C4-2B (cell line): Measurements from ENCODE around the gene ROS1.
"Not testable (repeated sequence)": the region's sequence is repeated elsewhere in the genome, so short reads cannot be mapped to it uniquely, and the experiment has no call there.

Experiments
- H3K27ac ChIP-seq: fragments of 450-650 bp; 2 replicates; pipeline ENCODE4 v1.5.1; 2017
- CTCF ChIP-seq: fragments of 450-650 bp; conservative IDR thresholded peaks from 2 replicates; pipeline ENCODE4 v1.5.1; 2017; ENCODE audit warnings: mild to moderate bottlenecking
- ZFX ChIP-seq: fragments of 450-650 bp; IDR thresholded peaks from 2 replicates; pipeline ENCODE4 v1.6.1; 2017

The ROS1 gene

DNA sequence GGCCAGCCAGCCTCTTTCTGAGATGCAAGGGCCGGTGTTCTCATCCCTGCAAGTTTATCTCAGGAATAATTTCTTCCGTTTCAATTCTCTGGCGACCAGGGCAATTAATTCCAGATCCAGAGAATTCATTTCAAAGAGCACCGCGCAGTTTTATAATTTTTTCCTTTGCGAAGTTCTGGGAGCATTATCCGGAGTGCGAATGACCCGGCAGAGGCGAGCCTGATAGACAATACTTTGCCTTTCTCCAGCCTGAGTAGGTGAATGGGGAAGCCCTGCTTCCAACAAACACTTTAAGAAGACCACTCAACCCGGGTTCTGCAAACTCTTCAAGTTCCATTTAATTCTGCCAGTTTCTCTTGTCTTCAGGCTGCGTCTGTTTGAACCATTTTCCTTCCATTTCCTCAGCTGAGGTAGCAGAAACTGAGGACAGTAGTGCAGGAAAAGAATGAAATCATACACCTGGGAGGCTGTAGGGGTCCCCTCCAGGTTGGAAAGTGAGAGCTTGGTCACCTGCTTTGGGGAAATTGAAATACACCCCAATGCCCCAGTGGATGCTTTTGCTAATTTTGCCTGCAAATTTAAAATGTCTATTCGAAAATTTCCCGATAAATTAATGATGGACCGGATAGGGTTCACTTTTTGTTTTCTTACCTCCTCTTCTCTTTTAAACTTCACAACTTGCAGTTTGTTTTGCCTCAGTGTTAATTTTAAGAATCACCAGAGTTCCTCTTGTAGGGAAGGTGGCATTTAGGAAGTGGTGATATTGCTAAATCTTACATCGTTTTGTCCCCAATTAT, 159.3 kb downstream of the ROS1 start:
- no peak overlapping the region for H3K27ac ChIP-seq
- no peak for TF ChIP-seq ZFX
- TF ChIP-seq CTCF, result no peak

- no peak within 1 kb of the TSS for H3K27ac ChIP-seq
- TF ChIP-seq CTCF (no peak), ZFX (no peak)
Measured at GRCh38 chr6:117265410-117266256, 160.1 kb downstream of the ROS1 start, which contains the start of gene VGLL2. Gene VGLL2 (plus strand): TSS chr6:117265558. CDS start chr6:117265764, 206 bp downstream.

DNA sequence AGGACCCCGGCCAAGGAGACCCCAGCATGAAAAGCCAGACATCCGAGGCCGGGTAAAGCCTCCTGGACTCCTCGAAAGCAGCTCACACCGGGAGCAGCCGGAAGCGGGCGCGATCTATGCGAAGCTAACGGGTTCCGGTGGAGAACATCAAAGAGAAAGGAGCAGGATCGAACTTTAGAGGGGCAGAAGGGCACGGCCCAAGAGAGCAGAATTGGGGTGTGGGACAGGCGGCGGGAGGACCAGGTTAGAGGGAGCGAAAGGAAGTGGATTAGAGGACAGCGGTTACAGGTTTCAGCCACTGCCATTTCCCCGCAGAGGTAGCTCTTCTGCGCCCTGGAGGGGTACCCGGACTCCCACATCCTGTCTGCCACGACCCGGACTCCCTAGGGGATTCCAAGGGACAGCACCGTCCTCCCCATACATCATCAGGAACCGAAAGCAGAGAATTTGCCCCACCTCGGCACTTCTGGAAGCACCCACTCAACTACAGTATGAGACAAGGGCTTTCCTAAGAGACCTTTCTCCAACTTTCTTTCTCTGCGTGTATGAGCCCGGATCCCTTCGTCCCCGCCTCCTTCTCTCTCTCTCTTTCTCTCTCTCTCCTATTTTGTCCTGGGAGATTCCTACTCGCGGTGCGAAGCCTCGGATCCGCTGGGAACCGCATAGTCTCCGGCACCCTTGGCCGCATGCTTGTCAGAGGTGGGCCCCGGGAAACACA, 160.9 kb downstream of the ROS1 start:
- H3K27ac ChIP-seq, result no peak overlapping the region
- TF ChIP-seq CTCF (no peak), ZFX (no peak)

DNA sequence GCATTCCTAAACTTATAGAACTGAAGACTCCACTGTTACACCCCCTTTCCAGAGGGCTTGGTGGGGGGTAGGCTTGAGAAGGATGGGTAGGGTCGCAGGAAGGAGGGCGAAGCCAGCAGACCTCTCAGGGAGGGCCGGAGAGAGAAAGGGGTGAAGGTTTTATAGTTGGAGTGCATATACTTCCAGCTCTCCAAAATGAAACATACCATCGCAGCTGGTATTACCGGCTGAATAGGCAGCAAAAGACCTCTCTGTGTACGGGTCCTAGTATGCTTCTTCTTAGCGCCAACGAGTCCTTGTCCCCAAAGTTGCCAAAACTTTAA, 161.4 kb downstream of the ROS1 start:
- H3K27ac ChIP-seq, result no peak overlapping the region
- TF ChIP-seq ZFX, result no peak
- TF ChIP-seq CTCF, result no peak

DNA sequence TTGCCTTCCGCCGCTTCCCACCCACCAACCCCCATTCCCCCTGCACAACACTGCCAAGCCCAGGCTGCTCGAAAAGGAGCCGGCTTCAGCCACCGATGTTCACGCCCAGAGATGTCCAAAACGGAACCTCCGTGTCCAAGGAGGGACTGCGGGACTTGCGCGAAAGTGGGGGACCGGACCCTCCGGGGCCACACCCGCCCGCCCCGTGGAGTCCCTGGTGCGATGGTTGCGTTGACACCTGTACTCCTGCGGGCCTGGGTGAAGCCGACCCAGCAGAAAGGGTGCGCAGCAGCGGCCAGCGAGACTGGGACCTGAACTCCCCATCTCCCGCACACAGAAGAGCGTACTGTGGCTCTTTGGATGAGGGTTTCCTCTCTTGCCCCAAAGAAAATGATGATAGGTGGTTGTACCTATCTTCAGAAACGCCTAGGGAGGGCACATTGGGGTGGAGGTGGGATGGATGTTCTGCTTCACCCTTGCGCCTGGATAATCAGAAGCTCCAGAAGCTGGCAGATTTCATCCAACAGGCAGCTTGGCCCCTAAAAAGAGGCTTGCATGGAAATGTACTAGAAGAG, 162.3 kb downstream of the ROS1 start:
- no peak overlapping the region for H3K27ac ChIP-seq
- TF ChIP-seq ZFX (no peak), CTCF (no peak)

- TF ChIP-seq ZFX, result no peak
- H3K27ac ChIP-seq, result no peak overlapping the region
Measured at GRCh38 chr6:117262799-117263198, 162.9 kb downstream of the ROS1 start.

GRCh38 chr6:117253785-117254184, 172.0 kb downstream of the ROS1 start:
- no peak overlapping the region for H3K27ac ChIP-seq
- TF ChIP-seq ZFX (no peak), CTCF (no peak)

GRCh38 chr6:117244979-117245378, 180.8 kb downstream of the ROS1 start:
- H3K27ac ChIP-seq, result not testable (repeated sequence)

- H3K27ac ChIP-seq, result not testable (repeated sequence)
Measured at GRCh38 chr6:117244571-117244970, 181.2 kb downstream of the ROS1 start.
